K562 (cell line): ENCODE measurements around the gene FUCA2.

Experiments used
- CAMTA2 ChIP-seq: fragments of 250-450 bp; sonication (Bioruptor Pico); conservative IDR thresholded peaks from 2 replicates; pipeline ENCODE4 v1.5.1; 2022
- EHMT2 ChIP-seq: fragments of 450-650 bp; IDR thresholded peaks from 2 replicates; pipeline ENCODE4 v1.6.1; 2018; ENCODE audit warnings: antibody characterized with exemption
- FOXM1 ChIP-seq, 2 experiments: fragments of 450-650 bp in 1 of 2; sonication (generic) in 1 of 2; formaldehyde crosslinking in 1 of 2; IDR thresholded peaks; 2 replicates each; pipeline versions ENCODE4 v1.6.1 to v1.9.0; 2017 to 2022; ENCODE audit warnings: low read depth in 2 of 2, mild to moderate bottlenecking in 2 of 2, missing genetic modification reagents in 1 of 2, moderate library complexity in 1 of 2
- IRF1 ChIP-seq: sonication (generic); formaldehyde crosslinking; IDR thresholded peaks from 2 replicates; pipeline ENCODE4 v1.8.0; 2022; ENCODE audit warnings: missing genetic modification reagents, mild to moderate bottlenecking, borderline replicate concordance
- KLF16 ChIP-seq: IDR thresholded peaks from 2 replicates; pipeline ENCODE4 v1.6.1; 2016; ENCODE audit warnings: antibody characterized with exemption
- MEIS2 ChIP-seq: fragments of 450-650 bp; IDR thresholded peaks from 2 replicates; pipeline ENCODE4 v1.6.1; 2014; ENCODE audit warnings: mild to moderate bottlenecking; ENCODE audit not compliant: partially characterized antibody
- RB1 ChIP-seq: fragments of 450-650 bp; IDR thresholded peaks from 2 replicates; pipeline ENCODE4 v1.6.1; 2017; ENCODE audit warnings: low read depth, mild to moderate bottlenecking
- USF2 ChIP-seq: sonication (generic); formaldehyde crosslinking; IDR thresholded peaks from 2 replicates; pipeline ENCODE4 v1.5.0; 2020; ENCODE audit warnings: missing genetic modification reagents
- ZNF41 ChIP-seq: fragments of 250-450 bp; sonication (Bioruptor Pico); conservative IDR thresholded peaks from 2 replicates; pipeline ENCODE4 v1.4.0; 2020; ENCODE audit warnings: mild to moderate bottlenecking
- TF ChIP-seq, protein P1 (sequence below): IDR thresholded peaks from 2 replicates; pipeline ENCODE4 v1.6.1; 2016; ENCODE audit warnings: missing genetic modification characterization, missing compliant biosample characterization
- TF ChIP-seq, protein P2 (sequence below), 3 experiments: IDR thresholded peaks in 2 of 3; conservative IDR thresholded peaks in 1 of 3; 2 replicates each; pipeline ENCODE4 v1.5.1; 2011 to 2012; ENCODE audit warnings: low read length in 3 of 3, mild to moderate bottlenecking in 3 of 3, control low read depth in 2 of 3, improper control_type of control experiment in 1 of 3, inconsistent platforms in 1 of 3, low read depth in 1 of 3, mixed read lengths in 1 of 3, moderate library complexity in 1 of 3; ENCODE audit not compliant: insufficient read depth in 2 of 3

GRCh38 chr6:143496974-143497373, 14.5 kb downstream of the FUCA2 start:
- TF ChIP-seq ZNF41 (CRISPR knock-in tag) (no peak), CAMTA2 (CRISPR knock-in tag) (no peak), IRF1 (CRISPR knock-in tag) (no peak), KLF16 (no peak), EHMT2 (no peak), USF2 (CRISPR knock-in tag) (no peak), FOXM1 (IDR thresholded peaks at IDR 0.05; ENCODE audit: low read depth) (no peak), FOXM1 (CRISPR knock-in tag; IDR thresholded peaks at IDR 0.05; ENCODE audit: low read depth) (no peak), MEIS2 (no peak), RB1 (no peak)
- TF ChIP-seq, protein P1, sequence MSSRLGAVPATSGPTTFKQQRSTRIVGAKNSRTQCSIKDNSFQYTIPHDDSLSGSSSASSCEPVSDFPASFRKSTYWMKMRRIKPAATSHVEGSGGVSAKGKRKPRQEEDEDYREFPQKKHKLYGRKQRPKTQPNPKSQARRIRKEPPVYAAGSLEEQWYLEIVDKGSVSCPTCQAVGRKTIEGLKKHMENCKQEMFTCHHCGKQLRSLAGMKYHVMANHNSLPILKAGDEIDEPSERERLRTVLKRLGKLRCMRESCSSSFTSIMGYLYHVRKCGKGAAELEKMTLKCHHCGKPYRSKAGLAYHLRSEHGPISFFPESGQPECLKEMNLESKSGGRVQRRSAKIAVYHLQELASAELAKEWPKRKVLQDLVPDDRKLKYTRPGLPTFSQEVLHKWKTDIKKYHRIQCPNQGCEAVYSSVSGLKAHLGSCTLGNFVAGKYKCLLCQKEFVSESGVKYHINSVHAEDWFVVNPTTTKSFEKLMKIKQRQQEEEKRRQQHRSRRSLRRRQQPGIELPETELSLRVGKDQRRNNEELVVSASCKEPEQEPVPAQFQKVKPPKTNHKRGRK (tag) = no peak
- TF ChIP-seq, protein P2, sequence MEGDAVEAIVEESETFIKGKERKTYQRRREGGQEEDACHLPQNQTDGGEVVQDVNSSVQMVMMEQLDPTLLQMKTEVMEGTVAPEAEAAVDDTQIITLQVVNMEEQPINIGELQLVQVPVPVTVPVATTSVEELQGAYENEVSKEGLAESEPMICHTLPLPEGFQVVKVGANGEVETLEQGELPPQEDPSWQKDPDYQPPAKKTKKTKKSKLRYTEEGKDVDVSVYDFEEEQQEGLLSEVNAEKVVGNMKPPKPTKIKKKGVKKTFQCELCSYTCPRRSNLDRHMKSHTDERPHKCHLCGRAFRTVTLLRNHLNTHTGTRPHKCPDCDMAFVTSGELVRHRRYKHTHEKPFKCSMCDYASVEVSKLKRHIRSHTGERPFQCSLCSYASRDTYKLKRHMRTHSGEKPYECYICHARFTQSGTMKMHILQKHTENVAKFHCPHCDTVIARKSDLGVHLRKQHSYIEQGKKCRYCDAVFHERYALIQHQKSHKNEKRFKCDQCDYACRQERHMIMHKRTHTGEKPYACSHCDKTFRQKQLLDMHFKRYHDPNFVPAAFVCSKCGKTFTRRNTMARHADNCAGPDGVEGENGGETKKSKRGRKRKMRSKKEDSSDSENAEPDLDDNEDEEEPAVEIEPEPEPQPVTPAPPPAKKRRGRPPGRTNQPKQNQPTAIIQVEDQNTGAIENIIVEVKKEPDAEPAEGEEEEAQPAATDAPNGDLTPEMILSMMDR (IDR thresholded peaks at IDR 0.05 in 2 of 3, conservative IDR thresholded peaks at IDR 0.05 in 1 of 3; ENCODE audit: insufficient read depth in 2 of 3, low read depth in 1 of 3, low read length in 3 of 3) = no peak
